Fibroblast of lung (primary cell): Measurements from ENCODE around the gene RAI1. TPM values are rescaled to one million over a fixed set of nuclear protein-coding genes. Genes with fewer than 3 reads are reported as not detected.

Experiments used
- DNase-seq, 2 donors: peaks; one replicate each; pipeline versions ENCODE4 v3.0.0 to v3.0.0-alpha.2; 2010; ENCODE audit warnings: low read depth in 2 of 2
- H2AFZ ChIP-seq: 2 replicates; pipeline ENCODE4 v1.5.1; 2012; ENCODE audit warnings: low read length, control low read depth, inconsistent platforms
- H3K27ac ChIP-seq: 2 replicates; pipeline ENCODE4 v1.5.1; 2011; ENCODE audit warnings: low read length, control low read depth; ENCODE audit not compliant: insufficient read depth
- H3K27me3 ChIP-seq: 2 replicates; pipeline ENCODE4 v1.5.1; 2011; ENCODE audit warnings: mild to moderate bottlenecking, low read length; ENCODE audit not compliant: control insufficient read depth, insufficient read depth
- H3K36me3 ChIP-seq: 2 replicates; pipeline ENCODE4 v1.5.1; 2011; ENCODE audit warnings: low read length; ENCODE audit not compliant: control insufficient read depth, insufficient read depth
- H3K4me1 ChIP-seq: 2 replicates; pipeline ENCODE4 v1.5.1; 2011; ENCODE audit warnings: low read length; ENCODE audit not compliant: control insufficient read depth, insufficient read depth; ENCODE audit errors: extremely low read depth
- H3K4me2 ChIP-seq: 2 replicates; pipeline ENCODE4 v1.5.1; 2011; ENCODE audit warnings: low read length, control low read depth; ENCODE audit not compliant: insufficient read depth; ENCODE audit errors: extremely low read depth
- H3K4me3 ChIP-seq, 4 experiments: fragments of 200-600 bp in 1 of 4; sonication (generic) in 1 of 4; replicated peaks in 1 of 4; 2 replicates each; pipeline ENCODE4 v1.5.1; 2011 to 2016; ENCODE audit warnings: low read length in 4 of 4, low read depth in 3 of 4, mild to moderate bottlenecking in 3 of 4, control low read depth in 2 of 4, inconsistent platforms in 1 of 4, mixed read lengths in 1 of 4; ENCODE audit not compliant: insufficient read depth in 1 of 4; ENCODE audit errors: control extremely low read depth in 1 of 4
- H3K79me2 ChIP-seq: 2 replicates; pipeline ENCODE4 v1.5.1; 2012; ENCODE audit warnings: mild to moderate bottlenecking, low read length, inconsistent platforms; ENCODE audit not compliant: control insufficient read depth, insufficient read depth
- H3K9ac ChIP-seq: 2 replicates; pipeline ENCODE4 v1.5.1; 2011; ENCODE audit warnings: mild to moderate bottlenecking, low read length, control low read depth; ENCODE audit not compliant: insufficient read depth
- H3K9me3 ChIP-seq: 2 replicates; pipeline ENCODE4 v1.5.1; 2012; ENCODE audit warnings: low read depth, low read length; ENCODE audit not compliant: control insufficient read depth, insufficient read depth
- H4K20me1 ChIP-seq: 2 replicates; pipeline ENCODE4 v1.5.1; 2011; ENCODE audit warnings: low read length; ENCODE audit not compliant: control insufficient read depth, insufficient read depth; ENCODE audit errors: extremely low read depth
- EZH2 ChIP-seq: IDR thresholded peaks from 2 replicates; pipeline ENCODE4 v1.5.1; 2012; ENCODE audit warnings: low read length, control low read depth, mild to moderate bottlenecking; ENCODE audit errors: missing control alignments
- polyA plus RNA-seq, 2 donors: library from polyadenylated mRNA; depleted of rRNA in 1 of 2; stranded (reverse) in 1 of 2; unstranded in 1 of 2; fragments of >200 nt; gene quantifications; 2 replicates each; pipeline ENCODE4 v1.2.1, GENCODE V29; 2011 to 2012; ENCODE audit warnings: missing spikeins in 1 of 2
- total RNA-seq: library from RNA; depleted of rRNA; stranded (reverse); fragments of >200 nt; gene quantifications from 2 replicates; pipeline ENCODE4 v1.2.1, GENCODE V29; 2014
- TF ChIP-seq, protein P1 (sequence below), 2 donors: IDR thresholded peaks in 1 of 2; conservative IDR thresholded peaks in 1 of 2; 1 replicate in 1 of 2; 2 replicates in 1 of 2; pipeline ENCODE4 v1.5.1; 2011 to 2012; ENCODE audit warnings: low read length in 2 of 2, control low read depth in 1 of 2, inconsistent platforms in 1 of 2, low read depth in 1 of 2, mild to moderate bottlenecking in 1 of 2

Gene RAI1
- total and polyA plus RNA-seq, 2 donors (not counting 1 experiment from before 2014, with no cell fraction given): 2.1 to 6.6 TPM

DNA sequence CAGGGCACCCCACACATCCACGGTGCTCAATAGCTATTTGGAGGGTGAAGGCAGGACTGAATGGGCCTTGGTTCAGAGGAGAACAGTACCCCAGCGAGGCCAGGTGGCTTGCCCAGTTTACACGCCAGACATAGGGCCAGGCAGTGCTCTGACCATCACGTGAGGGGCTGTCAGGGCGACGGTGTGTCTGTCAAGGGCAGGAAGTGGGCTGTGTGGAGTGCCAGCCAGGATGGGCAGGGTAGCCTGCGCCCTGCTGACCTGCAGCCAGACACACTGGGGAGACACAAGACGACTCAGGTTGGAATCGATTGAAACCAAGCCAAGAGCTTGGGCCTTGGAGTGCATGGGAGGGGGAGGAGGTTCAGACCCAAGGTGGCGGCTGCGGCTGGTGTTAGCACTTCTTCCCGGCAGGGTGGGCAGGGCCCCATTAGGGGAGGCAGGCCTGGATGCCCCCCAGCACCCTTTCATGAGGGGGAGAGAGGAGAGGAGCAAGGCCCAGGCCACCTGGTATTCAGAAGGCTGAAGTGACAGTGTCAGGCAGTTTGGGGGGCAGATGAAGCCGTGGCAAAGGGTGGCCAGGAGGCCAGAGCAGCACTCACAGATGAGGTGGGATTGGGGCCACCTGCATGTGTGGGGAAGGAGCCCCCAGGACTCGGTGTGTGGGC is 87.3 kb downstream of the RAI1 start:
- H3K4me2 ChIP-seq: no peak overlapping the region
- H3K79me2 ChIP-seq: peaks cover 6% of the 10 kb centered on the region
- H2AFZ ChIP-seq: no peak overlapping the region
- no peak overlapping the region for H3K27ac ChIP-seq
- TF ChIP-seq EZH2: no peak
- TF ChIP-seq, protein P1, sequence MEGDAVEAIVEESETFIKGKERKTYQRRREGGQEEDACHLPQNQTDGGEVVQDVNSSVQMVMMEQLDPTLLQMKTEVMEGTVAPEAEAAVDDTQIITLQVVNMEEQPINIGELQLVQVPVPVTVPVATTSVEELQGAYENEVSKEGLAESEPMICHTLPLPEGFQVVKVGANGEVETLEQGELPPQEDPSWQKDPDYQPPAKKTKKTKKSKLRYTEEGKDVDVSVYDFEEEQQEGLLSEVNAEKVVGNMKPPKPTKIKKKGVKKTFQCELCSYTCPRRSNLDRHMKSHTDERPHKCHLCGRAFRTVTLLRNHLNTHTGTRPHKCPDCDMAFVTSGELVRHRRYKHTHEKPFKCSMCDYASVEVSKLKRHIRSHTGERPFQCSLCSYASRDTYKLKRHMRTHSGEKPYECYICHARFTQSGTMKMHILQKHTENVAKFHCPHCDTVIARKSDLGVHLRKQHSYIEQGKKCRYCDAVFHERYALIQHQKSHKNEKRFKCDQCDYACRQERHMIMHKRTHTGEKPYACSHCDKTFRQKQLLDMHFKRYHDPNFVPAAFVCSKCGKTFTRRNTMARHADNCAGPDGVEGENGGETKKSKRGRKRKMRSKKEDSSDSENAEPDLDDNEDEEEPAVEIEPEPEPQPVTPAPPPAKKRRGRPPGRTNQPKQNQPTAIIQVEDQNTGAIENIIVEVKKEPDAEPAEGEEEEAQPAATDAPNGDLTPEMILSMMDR (conservative IDR thresholded peaks at IDR 0.05 in 1 of 2, IDR thresholded peaks at IDR 0.05 in 1 of 2; ENCODE audit: low read depth in 1 of 2, low read length in 2 of 2): no peak
- peaks cover 2% of the 10 kb centered on the region for H3K4me1 ChIP-seq
- DNase-seq: no peak
- no peaks in the 10 kb centered on the region for H3K9me3 ChIP-seq
- H4K20me1 ChIP-seq: peaks cover 2% of the 10 kb centered on the region
- H3K4me3 ChIP-seq: no peak overlapping the region
- no peaks in the 10 kb centered on the region for H3K27me3 ChIP-seq
- H3K9ac ChIP-seq: no peak overlapping the region
- H3K36me3 ChIP-seq: peaks cover 2% of the 10 kb centered on the region

DNA sequence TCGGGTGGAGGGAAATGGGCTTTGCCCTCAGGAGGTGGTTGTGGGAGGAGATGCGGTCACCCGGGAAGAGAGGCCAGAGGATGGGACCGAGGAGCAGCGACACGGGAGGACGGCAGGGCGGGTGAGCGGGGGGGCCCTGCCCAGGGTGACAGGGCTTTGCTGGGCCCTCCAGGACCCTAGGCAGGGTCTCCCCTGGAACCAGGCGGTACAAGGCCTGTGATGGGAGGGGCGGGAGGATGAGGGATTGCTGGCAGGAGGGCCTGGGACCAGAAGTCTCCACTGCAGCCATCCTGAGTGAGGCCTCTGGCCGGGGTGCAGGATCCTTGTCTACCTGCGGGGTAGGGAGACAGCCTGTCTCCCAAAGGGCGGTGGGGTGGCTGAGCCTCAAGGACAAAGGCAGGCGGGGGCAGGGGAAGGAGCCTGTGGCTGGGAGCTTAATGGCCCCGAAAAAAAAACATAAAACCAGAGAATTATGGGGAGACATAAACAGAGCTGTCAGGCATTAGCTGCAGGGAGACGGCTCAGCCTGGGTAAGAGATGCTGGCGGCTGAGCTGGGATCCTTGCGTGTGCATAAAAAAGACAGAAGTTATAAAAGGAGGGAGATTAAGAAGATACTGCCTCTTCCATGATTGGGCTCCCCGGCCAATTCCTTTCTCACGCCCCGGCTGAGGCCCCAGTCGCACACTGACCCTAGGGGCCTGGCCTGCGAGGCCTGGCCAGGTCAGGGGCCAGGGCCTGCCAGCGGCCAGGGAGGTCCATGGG is 88.8 kb downstream of the RAI1 start:
- H3K27ac ChIP-seq: no peak overlapping the region
- TF ChIP-seq EZH2: no peak
- TF ChIP-seq, protein P1 (conservative IDR thresholded peaks at IDR 0.05 in 1 of 2, IDR thresholded peaks at IDR 0.05 in 1 of 2; ENCODE audit: low read depth in 1 of 2, low read length in 2 of 2): no peak
- peaks cover 2% of the 10 kb centered on the region for H4K20me1 ChIP-seq
- no peak overlapping the region for H2AFZ ChIP-seq
- DNase-seq: no peak
- peaks cover 1% of the 10 kb centered on the region for H3K36me3 ChIP-seq
- no peak overlapping the region for H3K9ac ChIP-seq
- peaks cover 2% of the 10 kb centered on the region for H3K4me1 ChIP-seq
- no peaks in the 10 kb centered on the region for H3K9me3 ChIP-seq
- peaks cover 6% of the 10 kb centered on the region for H3K79me2 ChIP-seq
- H3K4me3 ChIP-seq: no peak overlapping the region
- H3K27me3 ChIP-seq: no peaks in the 10 kb centered on the region
- no peak overlapping the region for H3K4me2 ChIP-seq

DNA sequence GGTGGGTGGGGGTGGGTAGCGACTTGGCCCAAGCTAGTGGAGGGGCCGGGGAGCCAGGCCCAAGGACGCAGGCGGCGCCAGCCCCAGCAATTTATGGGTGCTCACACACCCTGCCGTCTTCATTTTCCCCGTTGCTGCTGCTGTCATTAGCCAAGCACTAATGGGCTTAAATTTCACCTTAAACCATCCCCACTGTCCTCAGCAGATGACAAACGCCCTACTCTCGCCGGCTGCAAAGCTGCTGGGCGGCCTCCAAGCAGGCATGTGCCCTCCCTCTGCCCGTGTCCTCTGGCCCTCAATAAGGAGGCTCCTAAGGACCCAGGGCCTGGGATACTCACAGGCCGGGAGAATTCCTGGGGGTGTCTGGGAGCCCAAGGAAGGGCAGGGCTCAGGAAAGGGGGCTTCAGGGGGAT is 89.4 kb downstream of the RAI1 start:
- Histone ChIP-seq H3K4me2 (no peak overlapping the region), H3K36me3 (no peaks in the 10 kb centered on the region), H3K4me1 (peaks cover 2% of the 10 kb centered on the region), H3K79me2 (peaks cover 6% of the 10 kb centered on the region), H3K9me3 (no peaks in the 10 kb centered on the region), H3K4me3 (no peak overlapping the region), H4K20me1 (peaks cover 2% of the 10 kb centered on the region), H3K27me3 (no peaks in the 10 kb centered on the region), H3K9ac (no peak overlapping the region), H3K27ac (no peak overlapping the region), H2AFZ (no peak overlapping the region)
- DNase-seq: no peak
- TF ChIP-seq, protein P1 (conservative IDR thresholded peaks at IDR 0.05 in 1 of 2, IDR thresholded peaks at IDR 0.05 in 1 of 2; ENCODE audit: low read depth in 1 of 2, low read length in 2 of 2): no peak
- TF ChIP-seq EZH2: no peak
